WTC11 (cell line): Measurements from ENCODE around the gene PRSS16. TPM values are rescaled to one million over a fixed set of nuclear protein-coding genes. Genes with fewer than 3 reads are reported as not detected.

ENCODE experiments used
- ATAC-seq: fragments of 200-7000 bp; cut with Tn5 transposase; 2 replicates; pipeline ENCODE4 v1.10.0; 2021; ENCODE audit warnings: mild to moderate bottlenecking, moderate library complexity
- CTCF ChIA-PET: fragments of 300-600 bp; sonication (Branson Sonifier 250); formaldehyde crosslinking; loops from one replicate; lab custom pipeline; 2021; ENCODE audit warnings: antibody characterized with exemption; lab: Charles Lee
- POLR2A ChIA-PET: fragments of 350-600 bp; sonication (Branson Sonifier 250); formaldehyde crosslinking; loops from one replicate; lab custom pipeline; 2021; ENCODE audit warnings: antibody characterized with exemption; lab: Charles Lee
- DNase-seq: peaks from one replicate; pipeline ENCODE4 v3.0.0; 2021; ENCODE audit warnings: low spot score
- H3K27ac Mint-ChIP-seq: 2 replicates; pipeline ENCODE4 v1.8.0; 2021; ENCODE audit warnings: mixed read lengths
- H3K27me3 Mint-ChIP-seq: 2 replicates; pipeline ENCODE4 v1.8.0; 2021; ENCODE audit warnings: low read depth, mild to moderate bottlenecking, moderate library complexity, mixed read lengths
- H3K36me3 Mint-ChIP-seq: 2 replicates; pipeline ENCODE4 v1.8.0; 2021; ENCODE audit warnings: mixed read lengths
- H3K4me1 Mint-ChIP-seq: 2 replicates; pipeline ENCODE4 v1.8.0; 2022; ENCODE audit warnings: mixed read lengths
- H3K4me3 Mint-ChIP-seq: 2 replicates; pipeline ENCODE4 v1.8.0; 2021; ENCODE audit warnings: mild to moderate bottlenecking, moderate library complexity, mixed read lengths
- H3K9me3 Mint-ChIP-seq: 2 replicates; pipeline ENCODE4 v1.8.0; 2021; ENCODE audit warnings: mixed read lengths
- AR ChIP-seq: fragments of 250-450 bp; sonication (Bioruptor Pico); IDR thresholded peaks from 2 replicates; pipeline ENCODE4 v1.9.0; 2021; ENCODE audit warnings: mild to moderate bottlenecking
- ATF1 ChIP-seq: sonication (generic); formaldehyde crosslinking; IDR thresholded peaks from 2 replicates; pipeline ENCODE4 v1.8.1; 2023; ENCODE audit warnings: mild to moderate bottlenecking, moderate library complexity, missing genetic modification reagents
- CBFB ChIP-seq: sonication (generic); formaldehyde crosslinking; IDR thresholded peaks from 2 replicates; pipeline ENCODE4 v1.8.1; 2022; ENCODE audit warnings: mild to moderate bottlenecking, low read depth, missing genetic modification reagents
- ETV6 ChIP-seq: sonication (generic); formaldehyde crosslinking; IDR thresholded peaks from 2 replicates; pipeline ENCODE4 v1.8.1; 2022; ENCODE audit warnings: mild to moderate bottlenecking, missing genetic modification reagents
- FOXP1 ChIP-seq: sonication (generic); formaldehyde crosslinking; IDR thresholded peaks from 2 replicates; pipeline ENCODE4 v1.8.0; 2022; ENCODE audit warnings: missing genetic modification reagents, mild to moderate bottlenecking, moderate library complexity, borderline replicate concordance
- MAX ChIP-seq: sonication (generic); formaldehyde crosslinking; IDR thresholded peaks from 2 replicates; pipeline ENCODE4 v1.8.0; 2022; ENCODE audit warnings: mild to moderate bottlenecking, missing genetic modification reagents
- MYBL2 ChIP-seq: sonication (generic); formaldehyde crosslinking; IDR thresholded peaks from 2 replicates; pipeline ENCODE4 v1.8.1; 2023; ENCODE audit warnings: mild to moderate bottlenecking, moderate library complexity, missing genetic modification reagents
- ZBTB21 ChIP-seq: sonication (generic); formaldehyde crosslinking; IDR thresholded peaks from 2 replicates; pipeline ENCODE4 v1.8.1; 2023; ENCODE audit warnings: mild to moderate bottlenecking, missing genetic modification reagents, borderline replicate concordance
- ZNF232 ChIP-seq: sonication (generic); formaldehyde crosslinking; IDR thresholded peaks from 2 replicates; pipeline ENCODE4 v1.8.0; 2022; ENCODE audit warnings: mild to moderate bottlenecking, missing genetic modification reagents
- ZNF281 ChIP-seq: sonication (generic); formaldehyde crosslinking; IDR thresholded peaks from 2 replicates; pipeline ENCODE4 v1.8.0; 2023; ENCODE audit warnings: mild to moderate bottlenecking, missing genetic modification reagents
- ZNF425 ChIP-seq: fragments of 250-450 bp; sonication (Bioruptor Pico); conservative IDR thresholded peaks from 2 replicates; pipeline ENCODE4 v1.9.0; 2021; ENCODE audit warnings: mild to moderate bottlenecking
- total RNA-seq: library from RNA; stranded (reverse); gene quantifications from 3 replicates; pipeline ENCODE4 v1.2.3, GENCODE V29; 2021
- TF ChIP-seq, protein P1 (sequence below): fragments of 250-450 bp; sonication (Bioruptor Pico); IDR thresholded peaks from 2 replicates; pipeline ENCODE4 v1.8.0; 2021; ENCODE audit warnings: mild to moderate bottlenecking
- TF ChIP-seq, protein P2 (sequence below): fragments of 250-450 bp; sonication (Bioruptor Pico); IDR thresholded peaks from 2 replicates; pipeline ENCODE4 v2.1.2; 2022; ENCODE audit warnings: mild to moderate bottlenecking, moderate library complexity
- TF ChIP-seq, protein P3 (sequence below): sonication (generic); formaldehyde crosslinking; IDR thresholded peaks from 2 replicates; pipeline ENCODE4 v1.8.1; 2022; ENCODE audit warnings: missing genetic modification reagents, borderline replicate concordance
- TF ChIP-seq, protein P4 (sequence below): sonication (generic); formaldehyde crosslinking; conservative IDR thresholded peaks from 2 replicates; pipeline ENCODE4 v1.8.1; 2023; ENCODE audit warnings: mild to moderate bottlenecking, low read depth, missing genetic modification reagents, moderate library complexity

PRSS16 gene
- total RNA-seq, 1 experiment from 2014 or later = 18.5 TPM

- ATAC-seq = peak; percentile 18
- POLR2A ChIA-PET = interaction anchor here (0.6 kb wide), 1 partner anchor 872 kb away, joined by 7 read pairs; no protein-coding TSS in a partner anchor
- TF ChIP-seq, protein P1, sequence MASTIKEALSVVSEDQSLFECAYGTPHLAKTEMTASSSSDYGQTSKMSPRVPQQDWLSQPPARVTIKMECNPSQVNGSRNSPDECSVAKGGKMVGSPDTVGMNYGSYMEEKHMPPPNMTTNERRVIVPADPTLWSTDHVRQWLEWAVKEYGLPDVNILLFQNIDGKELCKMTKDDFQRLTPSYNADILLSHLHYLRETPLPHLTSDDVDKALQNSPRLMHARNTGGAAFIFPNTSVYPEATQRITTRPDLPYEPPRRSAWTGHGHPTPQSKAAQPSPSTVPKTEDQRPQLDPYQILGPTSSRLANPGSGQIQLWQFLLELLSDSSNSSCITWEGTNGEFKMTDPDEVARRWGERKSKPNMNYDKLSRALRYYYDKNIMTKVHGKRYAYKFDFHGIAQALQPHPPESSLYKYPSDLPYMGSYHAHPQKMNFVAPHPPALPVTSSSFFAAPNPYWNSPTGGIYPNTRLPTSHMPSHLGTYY (CRISPR knock-in tag) = no peak
- TF ChIP-seq, protein P2, sequence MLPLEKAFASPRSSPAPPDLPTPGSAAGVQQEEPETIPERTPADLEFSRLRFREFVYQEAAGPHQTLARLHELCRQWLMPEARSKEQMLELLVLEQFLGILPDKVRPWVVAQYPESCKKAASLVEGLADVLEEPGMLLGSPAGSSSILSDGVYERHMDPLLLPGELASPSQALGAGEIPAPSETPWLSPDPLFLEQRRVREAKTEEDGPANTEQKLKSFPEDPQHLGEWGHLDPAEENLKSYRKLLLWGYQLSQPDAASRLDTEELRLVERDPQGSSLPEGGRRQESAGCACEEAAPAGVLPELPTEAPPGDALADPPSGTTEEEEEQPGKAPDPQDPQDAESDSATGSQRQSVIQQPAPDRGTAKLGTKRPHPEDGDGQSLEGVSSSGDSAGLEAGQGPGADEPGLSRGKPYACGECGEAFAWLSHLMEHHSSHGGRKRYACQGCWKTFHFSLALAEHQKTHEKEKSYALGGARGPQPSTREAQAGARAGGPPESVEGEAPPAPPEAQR (CRISPR knock-in tag) = 0 out of 2 replicates have a peak, but pooled peaks have one; percentile 7
- TF ChIP-seq MYBL2 (no peak), ETV6 (CRISPR knock-in tag) (0 out of 2 replicates have a peak, but pooled peaks have one; percentile 13), MAX (CRISPR knock-in tag) (no peak), AR (CRISPR knock-in tag) (0 out of 2 replicates have a peak, but pooled peaks have one; percentile 20)
- TF ChIP-seq, all 79 proteins: peak for 3
- Mint-ChIP-seq H3K36me3 (no peaks in the 10 kb centered on the region), H3K27ac (no peak overlapping the region), H3K27me3 (no peaks in the 10 kb centered on the region; the same call in 1 of the 2 replicates), H3K9me3 (no peaks in the 10 kb centered on the region), H3K4me1 (peaks cover 15% of the 10 kb centered on the region), H3K4me3 (peak overlapping the region; percentile 95)
- CTCF ChIA-PET = interaction anchor here (0.6 to 1.6 kb wide), 4 partner anchors 16 to 259 kb away, joined by 3 to 4 read pairs (median 4); partner anchors contain the start of gene ZNF184
- peak; percentile 65 for DNase-seq
Measured at GRCh38 chr6:27213544-27214125, 33.9 kb upstream of the PRSS16 start.

- Mint-ChIP-seq H3K9me3 (no peaks in the 10 kb centered on the region), H3K4me1 (peaks cover 10% of the 10 kb centered on the region), H3K4me3 (peak overlapping the region; percentile 95), H3K27me3 (no peaks in the 10 kb centered on the region; the same call in 1 of the 2 replicates), H3K36me3 (no peaks in the 10 kb centered on the region), H3K27ac (peak overlapping the region; percentile 87)
- ATAC-seq (no peak), DNase-seq (peak; percentile 44)
- ChIA-PET POLR2A (no interaction called here), CTCF (interaction anchor here (0.6 to 1.6 kb wide), 12 partner anchors 16 to 676 kb away, joined by 3 to 5 read pairs (median 4); partner anchors contain the start of gene ZNF184)
- TF ChIP-seq, protein P3, sequence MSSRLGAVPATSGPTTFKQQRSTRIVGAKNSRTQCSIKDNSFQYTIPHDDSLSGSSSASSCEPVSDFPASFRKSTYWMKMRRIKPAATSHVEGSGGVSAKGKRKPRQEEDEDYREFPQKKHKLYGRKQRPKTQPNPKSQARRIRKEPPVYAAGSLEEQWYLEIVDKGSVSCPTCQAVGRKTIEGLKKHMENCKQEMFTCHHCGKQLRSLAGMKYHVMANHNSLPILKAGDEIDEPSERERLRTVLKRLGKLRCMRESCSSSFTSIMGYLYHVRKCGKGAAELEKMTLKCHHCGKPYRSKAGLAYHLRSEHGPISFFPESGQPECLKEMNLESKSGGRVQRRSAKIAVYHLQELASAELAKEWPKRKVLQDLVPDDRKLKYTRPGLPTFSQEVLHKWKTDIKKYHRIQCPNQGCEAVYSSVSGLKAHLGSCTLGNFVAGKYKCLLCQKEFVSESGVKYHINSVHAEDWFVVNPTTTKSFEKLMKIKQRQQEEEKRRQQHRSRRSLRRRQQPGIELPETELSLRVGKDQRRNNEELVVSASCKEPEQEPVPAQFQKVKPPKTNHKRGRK (CRISPR knock-in tag) = no peak
- TF ChIP-seq ATF1 (CRISPR knock-in tag) (no peak), ZNF232 (no peak), ZBTB21 (CRISPR knock-in tag) (no peak), ZNF425 (CRISPR knock-in tag) (no peak), ZNF281 (CRISPR knock-in tag) (no peak), FOXP1 (CRISPR knock-in tag) (no peak), CBFB (CRISPR knock-in tag) (no peak)
- TF ChIP-seq, protein P4, sequence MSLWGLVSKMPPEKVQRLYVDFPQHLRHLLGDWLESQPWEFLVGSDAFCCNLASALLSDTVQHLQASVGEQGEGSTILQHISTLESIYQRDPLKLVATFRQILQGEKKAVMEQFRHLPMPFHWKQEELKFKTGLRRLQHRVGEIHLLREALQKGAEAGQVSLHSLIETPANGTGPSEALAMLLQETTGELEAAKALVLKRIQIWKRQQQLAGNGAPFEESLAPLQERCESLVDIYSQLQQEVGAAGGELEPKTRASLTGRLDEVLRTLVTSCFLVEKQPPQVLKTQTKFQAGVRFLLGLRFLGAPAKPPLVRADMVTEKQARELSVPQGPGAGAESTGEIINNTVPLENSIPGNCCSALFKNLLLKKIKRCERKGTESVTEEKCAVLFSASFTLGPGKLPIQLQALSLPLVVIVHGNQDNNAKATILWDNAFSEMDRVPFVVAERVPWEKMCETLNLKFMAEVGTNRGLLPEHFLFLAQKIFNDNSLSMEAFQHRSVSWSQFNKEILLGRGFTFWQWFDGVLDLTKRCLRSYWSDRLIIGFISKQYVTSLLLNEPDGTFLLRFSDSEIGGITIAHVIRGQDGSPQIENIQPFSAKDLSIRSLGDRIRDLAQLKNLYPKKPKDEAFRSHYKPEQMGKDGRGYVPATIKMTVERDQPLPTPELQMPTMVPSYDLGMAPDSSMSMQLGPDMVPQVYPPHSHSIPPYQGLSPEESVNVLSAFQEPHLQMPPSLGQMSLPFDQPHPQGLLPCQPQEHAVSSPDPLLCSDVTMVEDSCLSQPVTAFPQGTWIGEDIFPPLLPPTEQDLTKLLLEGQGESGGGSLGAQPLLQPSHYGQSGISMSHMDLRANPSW (CRISPR knock-in tag) = no peak
Measured at GRCh38 chr6:27214126-27214601, 33.3 kb upstream of the PRSS16 start.
